Measurements from ENCODE around the gene TSHB. TPM values are rescaled to one million over a fixed set of nuclear protein-coding genes. Genes with fewer than 3 reads are reported as not detected.
"Not testable (repeated sequence)": the region's sequence is repeated elsewhere in the genome, so short reads cannot be mapped to it uniquely, and the experiment has no call there.

TSHB gene
- total RNA-seq = not detected

DNA sequence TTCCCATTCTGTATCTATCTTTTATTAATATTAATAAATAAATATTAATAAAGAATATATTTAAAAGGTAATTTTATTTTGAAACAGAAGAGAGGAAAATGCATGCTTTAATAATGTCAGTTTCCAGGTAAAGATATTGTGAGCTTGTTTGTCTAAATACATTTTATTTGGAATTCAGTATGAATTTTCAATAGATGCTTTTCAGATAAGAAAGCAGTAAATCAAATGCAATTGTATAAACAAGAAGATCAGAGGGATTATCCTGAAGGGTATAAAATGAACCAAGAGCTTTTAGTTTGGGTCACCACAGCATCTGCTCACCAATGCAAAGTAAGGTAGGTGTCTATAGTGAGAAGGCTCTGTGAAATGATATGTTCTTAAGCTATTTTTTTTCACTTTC is at the start of gene TSHB:
TSS of gene TSHB (plus strand) at position 301 of the 400 bp plus-strand sequence. CDS start 3,537 bp downstream, outside the sequence.
- POLR2A ChIA-PET = no interaction called here
- CTCF ChIA-PET = interaction anchor here (1.1 kb wide), 1 partner anchor 24 kb away, joined by 4 read pairs; no protein-coding TSS in a partner anchor

DNA sequence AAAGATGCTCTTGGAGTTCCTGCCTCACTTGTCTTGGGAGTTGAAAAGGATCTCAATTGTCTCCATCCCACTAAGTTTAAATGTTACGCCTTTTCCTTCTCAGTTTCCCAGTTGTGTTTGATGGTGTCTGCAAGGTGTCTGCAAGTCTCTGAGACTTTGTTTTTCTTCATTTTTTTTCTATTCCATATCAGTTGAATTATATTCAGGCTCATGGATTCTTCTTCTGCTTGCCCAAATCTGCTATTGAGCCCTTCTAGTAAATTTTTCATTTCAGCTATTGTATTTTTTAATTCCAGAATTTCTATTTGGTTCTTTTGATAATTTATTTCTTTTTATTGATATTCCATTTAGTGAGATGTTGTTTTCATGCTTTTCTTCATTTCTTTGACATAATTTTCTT is 47.4 kb upstream of the TSHB start:
- POLR2A ChIA-PET = no interaction called here
- CTCF ChIA-PET = interaction anchor here (0.6 to 1.8 kb wide), 3 partner anchors 130 to 626 kb away, joined by 3 to 7 read pairs (median 6); no protein-coding TSS in a partner anchor

DNA sequence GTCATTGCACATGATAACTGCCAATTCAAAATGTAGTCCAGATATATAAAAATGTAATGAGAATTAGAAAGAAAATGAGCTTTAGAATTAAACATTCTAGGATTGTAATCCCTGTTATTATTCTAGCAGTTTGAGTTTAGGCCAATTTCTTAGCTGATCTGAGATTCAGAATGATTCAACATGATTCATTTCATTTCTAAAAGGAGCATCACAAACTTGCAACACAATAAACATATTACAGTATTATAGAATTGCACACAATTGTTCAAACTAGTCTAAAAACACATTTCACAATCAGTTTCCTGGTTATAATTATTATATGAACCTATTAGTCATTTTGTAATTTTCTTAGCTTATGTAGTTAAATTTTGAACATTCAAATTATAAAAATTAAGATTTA is 43.3 kb upstream of the TSHB start:
- ChIA-PET POLR2A (no interaction called here), CTCF (no interaction called here)

DNA sequence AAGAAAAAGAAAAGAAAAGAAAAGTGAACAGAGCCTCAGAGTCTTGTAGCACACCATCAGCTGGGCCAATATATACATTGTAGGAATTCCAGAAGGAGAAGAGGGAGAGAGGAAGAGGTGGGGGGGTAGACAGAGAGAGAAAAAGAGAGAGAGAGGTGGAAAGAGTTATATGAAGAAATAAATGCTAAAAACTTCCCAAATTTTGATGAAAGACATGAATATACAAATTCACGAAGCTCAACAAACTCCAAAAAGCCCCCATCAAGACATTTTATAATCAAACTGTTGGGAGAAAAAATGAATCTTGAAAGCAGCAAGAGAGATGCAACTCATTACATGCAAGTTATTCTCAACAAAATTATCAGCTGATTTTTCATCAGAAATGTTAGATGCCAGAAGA is 41.5 kb upstream of the TSHB start:
- ChIA-PET CTCF (no interaction called here), POLR2A (no interaction called here)

DNA sequence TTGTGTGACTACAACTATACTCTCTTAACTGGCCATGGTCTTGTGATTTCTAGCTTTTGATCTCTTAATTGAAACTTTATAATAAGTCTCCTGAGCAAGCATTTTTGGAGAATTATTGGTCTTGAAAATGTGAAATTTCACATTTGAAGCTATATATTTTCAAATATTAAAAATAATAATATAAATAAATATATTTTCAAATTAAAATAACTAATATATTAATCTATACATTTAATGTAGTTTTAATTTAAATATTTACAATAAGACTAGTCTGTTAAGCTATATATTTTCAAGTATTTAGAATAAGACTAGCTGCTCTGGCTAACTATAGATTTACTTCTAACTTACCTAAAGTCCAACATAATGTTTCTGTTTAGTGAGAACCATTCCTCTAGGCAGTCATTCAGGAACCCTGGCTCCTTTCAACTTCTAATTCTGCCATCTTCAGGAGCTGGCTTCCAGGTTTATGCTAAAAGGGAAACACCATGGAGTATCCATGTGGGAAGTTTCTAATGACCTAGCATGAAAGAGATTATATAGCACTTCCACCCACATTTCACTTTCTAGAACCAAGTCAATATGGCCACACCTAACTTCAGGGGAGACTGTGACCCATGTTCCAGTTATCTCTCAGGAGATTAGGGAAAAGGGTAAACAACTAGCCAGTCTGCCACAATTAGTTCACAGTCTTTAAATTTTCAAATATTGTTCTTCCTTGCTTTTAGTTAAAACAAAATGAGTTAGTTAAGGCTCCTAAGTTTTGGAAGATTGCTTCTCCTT is 31.9 kb upstream of the TSHB start:
- CTCF ChIA-PET = no interaction called here
- POLR2A ChIA-PET = no interaction called here

DNA sequence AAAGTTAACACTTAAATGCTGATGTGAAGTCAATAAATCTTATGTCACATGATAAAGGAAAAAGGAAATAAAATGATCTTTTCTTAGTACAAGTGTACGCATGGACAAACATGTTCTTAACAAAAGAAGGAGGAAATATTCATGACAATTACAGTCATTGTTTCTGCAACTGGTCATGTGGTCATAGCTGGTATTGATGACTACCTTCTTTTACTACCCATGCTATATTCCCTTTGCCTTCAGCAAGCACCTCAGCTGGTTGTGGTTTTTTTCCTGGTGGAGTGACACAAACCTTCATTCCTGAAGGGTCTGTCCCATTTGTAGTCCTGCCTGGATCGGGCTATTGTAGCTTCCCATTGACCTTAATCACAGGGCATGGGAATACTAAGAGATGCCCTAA is 23.4 kb upstream of the TSHB start:
- POLR2A ChIA-PET = no interaction called here
- CTCF ChIA-PET = no interaction called here

DNA sequence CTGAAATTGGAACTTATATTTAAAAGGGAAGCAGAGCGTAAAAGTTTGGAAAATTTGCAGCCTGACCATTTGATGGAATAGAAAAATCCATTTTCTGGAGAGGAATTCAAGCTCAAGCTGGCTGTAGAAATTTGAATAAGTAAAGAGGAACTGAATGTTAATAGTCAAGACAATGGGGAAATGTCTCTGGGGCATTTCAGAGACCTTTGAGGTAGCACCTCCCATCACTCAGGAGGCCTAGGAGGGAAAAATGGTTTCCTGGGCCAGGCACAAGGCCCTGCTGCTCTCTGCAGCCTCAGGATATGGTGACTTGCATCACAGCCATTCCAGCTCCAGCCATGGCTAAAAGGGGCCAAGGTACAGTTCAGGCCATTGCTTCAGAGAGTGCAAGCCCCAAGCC is 17.6 kb upstream of the TSHB start:
- POLR2A ChIA-PET = no interaction called here

DNA sequence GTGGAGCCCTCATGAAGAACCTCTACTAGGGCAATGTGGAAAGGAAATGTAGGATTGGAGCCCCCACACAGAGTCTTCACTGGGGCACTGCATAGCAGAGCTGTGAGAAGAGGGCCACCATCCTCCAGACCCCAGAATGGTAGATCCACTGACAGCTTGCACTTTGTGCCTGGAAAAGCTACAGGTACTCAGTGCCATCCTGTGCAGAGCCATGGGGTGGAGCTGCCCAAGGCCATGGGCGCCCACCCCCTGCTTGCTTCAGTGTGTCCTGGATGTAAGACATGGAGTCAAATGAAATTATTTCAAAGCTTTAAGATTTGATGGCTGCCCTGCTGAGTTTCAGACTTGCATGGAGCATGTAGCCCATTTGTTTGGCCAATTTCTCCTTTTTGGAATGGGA is 17.2 kb upstream of the TSHB start:
- ChIA-PET CTCF (no interaction called here), POLR2A (no interaction called here)

More for the DNA sequence above, 17.6 kb upstream of the TSHB start:
- CTCF ChIA-PET = no interaction called here

DNA sequence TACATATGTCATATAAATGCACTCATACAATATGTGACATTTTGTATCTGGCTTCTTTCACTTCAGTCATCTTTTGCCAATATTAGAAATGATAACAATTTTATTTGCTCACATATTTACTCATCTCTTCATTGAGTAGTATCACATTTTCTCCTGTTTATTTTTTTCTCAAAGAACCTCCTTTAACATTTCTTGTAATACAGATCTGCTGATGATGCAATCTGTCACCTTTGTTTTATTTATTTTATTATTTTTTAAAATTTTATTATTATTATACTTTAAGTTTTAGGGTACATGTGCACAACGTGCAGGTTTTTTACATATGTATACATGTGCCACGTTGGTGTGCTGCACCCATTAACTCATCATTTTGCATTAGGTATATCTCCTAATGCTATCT is 15.8 kb upstream of the TSHB start:
- POLR2A ChIA-PET = no interaction called here
- CTCF ChIA-PET = no interaction called here

DNA sequence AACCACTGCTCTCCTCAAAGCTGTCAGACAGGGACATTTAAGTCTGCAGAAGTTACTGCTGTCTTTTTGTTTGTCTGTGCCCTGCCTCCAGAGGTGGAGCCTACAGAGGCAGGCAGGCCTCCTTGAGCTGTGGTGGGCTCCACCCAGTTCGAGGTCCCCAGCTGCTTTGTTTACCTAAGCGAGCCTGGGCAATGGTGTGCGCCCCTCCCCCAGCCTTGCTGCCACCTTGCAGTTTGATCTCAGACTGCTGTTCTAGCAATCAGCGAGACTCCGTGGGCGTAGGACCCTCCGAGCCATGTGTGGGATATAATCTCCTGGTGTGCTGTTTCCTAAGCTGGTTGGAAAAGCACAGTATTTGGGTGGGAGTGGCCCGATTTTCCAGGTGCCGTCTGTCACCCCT is 10.1 kb upstream of the TSHB start:
- CTCF ChIA-PET, POLR2A ChIA-PET: not testable (repeated sequence)

DNA sequence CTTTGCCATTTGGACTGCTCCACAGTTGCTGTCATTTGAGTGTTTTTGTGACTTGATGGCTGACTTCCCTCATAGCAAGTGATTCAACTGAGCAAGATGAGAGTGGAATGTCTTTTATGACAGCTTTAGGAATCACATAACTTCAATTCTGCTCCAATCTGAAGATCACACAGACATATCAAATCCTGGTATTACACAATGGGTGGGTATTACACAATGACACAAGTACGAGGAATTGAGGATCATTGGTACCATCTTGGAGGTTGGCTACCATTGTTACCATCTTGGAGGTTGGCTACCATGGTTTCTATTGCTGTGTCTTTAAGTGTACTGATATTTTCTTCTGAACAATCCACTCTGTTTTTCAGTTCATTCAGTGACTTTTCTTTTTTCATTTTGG is 8.5 kb upstream of the TSHB start:
- ChIA-PET POLR2A (no interaction called here), CTCF (no interaction called here)

DNA sequence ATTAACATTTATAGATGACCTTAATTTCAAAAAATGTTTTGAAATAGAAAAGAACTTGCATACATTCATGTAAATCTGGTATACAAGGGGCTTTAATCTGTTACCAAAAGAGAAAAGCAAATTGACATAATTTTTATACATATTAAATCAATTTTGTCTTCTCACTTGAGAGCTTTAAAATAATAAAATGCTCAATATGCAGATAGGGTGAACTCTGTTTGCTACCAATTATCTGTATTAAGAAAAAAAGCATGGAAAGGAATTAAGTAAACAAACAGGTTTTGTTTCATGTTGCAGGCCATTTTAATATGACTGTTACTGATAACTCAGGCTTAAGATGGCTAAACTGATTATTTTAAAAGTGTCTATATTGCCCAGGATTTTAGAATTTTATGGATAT is 6.0 kb upstream of the TSHB start:
- ChIA-PET POLR2A (no interaction called here), CTCF (interaction anchor here (1.0 kb wide), 1 partner anchor 11 kb away, joined by 3 read pairs; no protein-coding TSS in a partner anchor)

DNA sequence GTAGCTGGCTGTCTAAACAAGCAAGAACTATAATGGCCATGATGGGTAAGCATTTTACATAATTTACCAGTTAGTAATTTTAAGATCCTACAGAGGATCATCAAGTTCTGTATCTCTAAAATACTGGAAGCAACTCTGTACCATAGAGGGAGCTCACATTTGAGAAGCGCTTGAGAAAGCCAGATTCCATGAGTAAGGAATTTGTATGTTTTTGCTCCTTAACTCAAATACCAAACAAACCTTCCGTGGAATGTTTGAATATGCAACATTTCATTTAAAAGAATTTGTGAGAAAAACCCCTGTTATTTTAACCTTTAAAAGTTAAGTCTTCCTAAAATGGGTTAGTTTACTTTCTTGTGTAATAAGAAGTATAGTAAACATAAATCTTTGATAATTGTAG is 2.0 kb downstream of the TSHB start:
- CTCF ChIA-PET = no interaction called here

DNA sequence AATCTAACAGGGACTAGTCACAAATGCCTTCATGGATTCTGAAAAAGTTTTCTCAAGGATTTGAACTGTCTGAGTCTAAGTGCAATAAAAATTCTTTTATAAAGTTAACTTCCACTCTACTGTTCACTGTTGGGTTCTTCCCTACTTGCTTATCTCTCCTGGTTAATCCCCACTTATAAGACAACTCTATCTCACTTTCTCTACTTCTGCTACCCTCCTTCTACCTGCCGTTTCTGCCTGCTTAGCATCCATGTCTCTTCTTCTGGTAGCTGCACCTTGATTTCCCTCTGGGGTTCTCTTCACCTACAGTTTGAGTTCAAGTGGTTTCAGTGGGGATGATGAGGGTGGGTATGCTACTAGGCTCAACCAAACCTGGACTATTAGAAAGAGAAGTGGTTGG is 6.0 kb downstream of the TSHB start:
- CTCF ChIA-PET = no interaction called here
- POLR2A ChIA-PET = no interaction called here

More for the DNA sequence above, 2.0 kb downstream of the TSHB start:
- POLR2A ChIA-PET = no interaction called here

DNA sequence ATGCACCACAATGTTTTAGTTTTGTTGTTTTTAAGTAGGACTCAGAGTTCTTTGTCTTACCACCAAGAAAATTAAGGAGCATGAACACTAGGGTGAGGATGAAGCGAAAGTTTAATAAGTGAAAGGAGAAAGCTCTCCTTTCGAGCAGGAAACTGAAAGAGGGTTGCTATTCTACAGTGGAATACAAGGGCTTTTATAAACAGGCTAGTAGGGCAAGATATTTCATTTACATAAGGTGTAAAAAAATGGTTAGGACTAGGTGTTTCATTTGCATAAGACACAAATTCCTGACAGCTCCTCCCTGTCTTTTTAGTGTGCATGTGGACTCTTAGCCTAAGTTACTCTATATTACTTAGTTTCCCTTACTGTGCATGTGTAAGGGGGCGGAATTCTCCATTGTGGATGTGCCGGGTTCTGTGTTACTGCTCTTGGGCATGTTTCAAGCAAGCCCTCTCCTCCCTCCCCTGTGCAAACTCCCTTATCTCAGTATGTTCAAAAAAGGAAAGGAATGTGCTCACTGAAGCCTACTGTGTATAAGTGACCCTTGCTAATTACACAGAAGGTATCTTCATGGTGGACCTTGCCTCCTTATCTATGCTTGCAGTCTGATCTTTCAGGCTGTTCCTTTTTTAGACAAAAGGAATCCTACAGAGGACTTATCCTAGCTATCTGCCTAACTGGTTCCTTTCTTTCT is 7.3 kb downstream of the TSHB start:
- CTCF ChIA-PET = no interaction called here
- POLR2A ChIA-PET = no interaction called here

DNA sequence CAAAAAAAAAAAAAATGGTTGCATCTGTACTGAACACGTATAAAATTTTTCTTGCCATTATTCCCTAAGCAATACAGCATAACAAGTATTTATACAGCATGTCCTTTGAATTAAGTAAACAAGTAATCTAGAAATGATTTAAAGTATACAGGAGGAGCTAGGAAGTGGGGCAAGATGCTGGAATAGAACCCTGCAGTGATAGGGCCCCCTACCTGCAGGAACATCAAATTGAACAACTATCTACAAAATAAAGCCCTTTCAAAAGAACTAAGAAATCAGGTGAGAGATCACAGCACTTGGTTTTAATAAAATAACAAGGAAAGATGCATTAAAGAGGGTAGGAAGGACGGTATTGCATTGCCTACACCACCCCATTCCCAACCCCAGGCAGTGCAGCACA is 10.9 kb downstream of the TSHB start:
- ChIA-PET CTCF (interaction anchor here (1.1 kb wide), 1 partner anchor 12 kb away, joined by 3 read pairs; no protein-coding TSS in a partner anchor), POLR2A (no interaction called here)

DNA sequence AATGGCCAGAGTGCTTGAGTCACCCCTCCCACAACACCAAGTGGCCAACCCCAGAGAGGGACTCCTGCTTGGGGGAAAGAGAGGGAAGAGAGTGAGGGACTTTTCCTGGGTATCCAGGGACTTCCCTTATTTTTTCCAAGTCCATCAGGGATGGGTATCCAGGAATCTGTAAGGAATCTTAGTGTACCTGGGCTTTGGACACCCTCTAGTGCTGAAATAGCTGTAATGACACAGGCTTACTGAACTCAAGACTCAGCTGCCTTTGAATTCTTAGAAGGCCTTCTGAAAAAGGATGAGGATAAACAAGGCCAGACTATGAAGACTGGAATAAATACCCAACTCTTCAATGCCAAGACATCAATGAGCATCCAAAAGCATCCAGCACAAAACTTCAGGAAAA is 12.0 kb downstream of the TSHB start:
- CTCF ChIA-PET = no interaction called here
- POLR2A ChIA-PET = no interaction called here

DNA sequence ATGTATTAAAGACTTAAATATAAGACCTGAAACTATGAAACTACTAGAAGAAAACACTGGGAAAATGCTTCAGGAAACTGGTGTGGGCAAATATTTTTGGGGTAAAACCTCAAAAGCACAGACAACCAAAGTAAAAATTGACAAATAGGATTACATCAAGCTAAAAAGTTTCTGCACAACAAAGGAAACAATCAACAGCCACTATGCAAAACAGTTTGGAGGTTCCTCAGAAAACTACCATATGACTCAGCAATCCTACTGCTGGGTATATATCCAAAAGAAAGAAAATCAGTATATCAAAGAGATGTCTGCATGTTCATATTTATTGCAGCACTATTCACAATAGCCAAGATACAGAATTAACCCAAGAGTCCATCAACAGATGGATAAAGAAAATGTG is 17.1 kb downstream of the TSHB start:
- CTCF ChIA-PET = no interaction called here

DNA sequence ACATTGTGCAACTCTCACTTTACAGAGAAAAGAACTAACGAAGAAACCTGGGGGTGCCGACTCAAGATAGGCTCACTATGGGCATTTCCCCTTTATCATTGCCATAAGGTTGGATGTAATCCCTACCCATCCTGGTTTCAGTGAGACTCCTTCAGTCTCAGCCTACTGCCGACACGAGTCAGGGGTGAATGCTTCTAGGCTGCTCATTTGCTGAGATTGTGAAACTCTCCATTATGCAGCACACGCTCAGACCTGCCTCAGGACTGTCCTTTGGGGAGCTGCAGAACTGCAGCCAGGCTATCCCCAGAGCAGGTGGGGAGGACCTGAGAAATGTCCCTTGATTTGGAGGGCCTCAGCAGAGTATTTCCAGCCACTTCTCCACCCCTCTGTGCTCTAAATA is 22.2 kb downstream of the TSHB start:
- ChIA-PET CTCF (interaction anchor here (1.3 to 1.5 kb wide), 2 partner anchors 12 to 30 kb away, joined by 4 read pairs; no protein-coding TSS in a partner anchor), POLR2A (no interaction called here)

More for the DNA sequence above, 17.1 kb downstream of the TSHB start:
- POLR2A ChIA-PET = no interaction called here

DNA sequence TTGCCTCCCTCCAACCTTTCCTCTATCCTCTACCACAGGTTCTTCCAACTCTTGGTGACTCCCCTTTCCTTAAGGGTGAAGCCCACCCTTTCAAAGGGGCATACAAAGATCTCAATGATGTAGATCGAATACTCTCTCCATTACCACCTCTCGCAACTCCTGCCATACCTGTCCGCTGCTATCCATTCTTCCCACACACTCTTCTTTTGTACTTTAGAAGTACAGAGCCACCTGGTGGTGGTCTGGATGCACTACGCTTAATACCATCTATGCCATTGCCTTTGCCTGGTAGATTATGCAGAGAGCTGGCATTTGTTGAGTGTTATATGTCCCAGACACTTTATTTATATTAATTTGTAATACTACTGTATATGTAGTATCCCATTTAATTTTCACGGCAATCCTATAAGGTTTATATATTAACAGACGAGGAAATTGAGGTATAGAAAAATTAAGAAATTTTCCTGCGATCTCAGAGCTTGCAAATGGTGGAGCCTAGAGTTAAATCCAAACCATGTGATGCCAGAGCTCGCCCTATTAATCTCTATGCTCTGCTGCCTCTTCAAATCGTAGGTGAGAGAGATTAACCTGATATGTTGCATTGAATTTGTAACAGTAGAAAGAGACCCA is 22.9 kb downstream of the TSHB start:
- POLR2A ChIA-PET = no interaction called here
- CTCF ChIA-PET = interaction anchor here (0.6 to 1.5 kb wide), 12 partner anchors 9 to 75 kb away, joined by 3 to 6 read pairs (median 3); partner anchors contain the start of gene TSHB

DNA sequence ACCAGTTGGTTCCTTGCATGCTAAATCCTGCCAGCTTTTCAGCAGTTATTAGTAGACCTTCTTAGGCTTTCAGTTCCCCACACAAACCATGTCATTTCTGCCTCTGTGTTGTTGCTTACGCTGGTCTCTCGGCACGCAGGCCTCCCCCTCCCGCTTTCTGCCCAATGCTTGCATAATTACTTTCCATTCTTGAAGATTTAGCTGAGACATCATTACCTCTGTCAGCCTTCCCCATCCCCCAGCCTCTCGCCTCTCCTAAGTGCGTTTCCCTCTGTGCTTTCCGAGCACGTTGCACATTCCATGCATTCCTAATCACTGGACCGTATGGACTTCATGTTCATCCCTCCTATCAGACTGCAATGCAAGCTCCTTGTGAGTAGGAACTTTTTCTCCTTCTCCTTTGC is 26.8 kb downstream of the TSHB start:
- POLR2A ChIA-PET = no interaction called here
- CTCF ChIA-PET = no interaction called here

All from activated CD8-positive, alpha-beta memory T cell treated with anti-CD3 and anti-CD28 coated beads for 36 hours (primary cell).